HCT116 (cell line): Measurements from ENCODE around the gene HSDL2. TPM values are rescaled to one million over a fixed set of nuclear protein-coding genes. Genes with fewer than 3 reads are reported as not detected.

Experiments used
- ATAC-seq: fragments of 200-7000 bp; cut with Tn5 transposase; 2 replicates; pipeline ENCODE4 v1.9.1; 2020; ENCODE audit warnings: mild to moderate bottlenecking, moderate library complexity
- BruUV-seq: library from RNA; stranded (reverse); fragments of 400-500 nt; replicated peaks from 2 replicates; lab custom pipeline; 2021; lab: Mats Ljungman, UMichigan
- CTCF ChIA-PET: fragments of 300-600 bp; sonication (Branson Sonifier 250); formaldehyde crosslinking; loops from one replicate; lab custom pipeline; 2021; ENCODE audit warnings: antibody characterized with exemption; lab: Charles Lee
- POLR2A ChIA-PET: fragments of 300-600, 350-600 bp; sonication (Branson Sonifier 250); formaldehyde crosslinking; loops from one replicate; lab custom pipeline; 2021; ENCODE audit warnings: antibody characterized with exemption; lab: Charles Lee
- RAD21 ChIA-PET, 2 experiments: fragments of 300-600 bp; sonication (Branson Sonifier 250); formaldehyde crosslinking; loops; one replicate each; lab custom pipeline; 2023; ENCODE audit warnings: low total read pairs in 2 of 2; ENCODE audit not compliant: uncharacterized antibody in 2 of 2, unreplicated experiment in 2 of 2, low non-redundant PET in 1 of 2; lab: Charles Lee
- DNase-seq: peaks from one replicate; pipeline ENCODE4 v3.0.0-alpha.2; 2010; ENCODE audit warnings: low read depth, low spot score
- H2AFZ ChIP-seq: fragments of 200-600 bp; shearing (Covaris generic), sonication (generic); 2 replicates; pipeline ENCODE4 v1.6.1; 2017; ENCODE audit warnings: low read depth, mixed run types, mixed read lengths, antibody characterized with exemption, low read length; ENCODE audit not compliant: poor library complexity, severe bottlenecking
- H3K27ac ChIP-seq: 2 replicates; pipeline ENCODE4 v1.5.1; 2012; ENCODE audit warnings: low read depth, low read length
- H3K27me3 ChIP-seq: fragments of 200-600 bp; sonication (generic); 2 replicates; pipeline ENCODE4 v1.6.1; 2016; ENCODE audit warnings: mixed run types, low read length, mixed read lengths; ENCODE audit not compliant: insufficient read depth
- H3K36me3 ChIP-seq, 2 experiments: fragments of 200-500 bp in 1 of 2; fragments of 200-600 bp in 1 of 2; sonication (Bioruptor generic) in 1 of 2; sonication (generic) in 1 of 2; 2 replicates each; pipeline versions ENCODE4 v1.5.1 to v1.6.1; 2014 to 2016; ENCODE audit warnings: low read length in 2 of 2, inconsistent platforms in 1 of 2, mixed read lengths in 1 of 2, mixed run types in 1 of 2; ENCODE audit not compliant: insufficient read depth in 2 of 2, control insufficient read depth in 1 of 2
- H3K4me1 ChIP-seq, 2 experiments: fragments of 200-600 bp in 1 of 2; sonication (generic) in 1 of 2; 2 replicates each; pipeline versions ENCODE4 v1.5.1 to v1.6.1; 2012 to 2017; ENCODE audit warnings: low read length in 2 of 2, inconsistent platforms in 1 of 2, mild to moderate bottlenecking in 1 of 2, mixed read lengths in 1 of 2, mixed run types in 1 of 2, moderate library complexity in 1 of 2; ENCODE audit not compliant: insufficient read depth in 2 of 2, control insufficient read depth in 1 of 2
- H3K4me2 ChIP-seq: fragments of 200-600 bp; sonication (generic); 2 replicates; pipeline ENCODE4 v1.6.1; 2017; ENCODE audit warnings: mixed run types, low read length, mixed read lengths
- H3K4me3 ChIP-seq, 2 experiments: fragments of 200-600 bp in 1 of 2; sonication (generic) in 1 of 2; replicated peaks in 1 of 2; 2 replicates each; pipeline ENCODE4 v1.5.1; 2011 to 2016; ENCODE audit warnings: low read length in 2 of 2, control low read depth in 1 of 2, low read depth in 1 of 2, mild to moderate bottlenecking in 1 of 2, mixed read lengths in 1 of 2, mixed run types in 1 of 2
- H3K79me2 ChIP-seq: fragments of 200-600 bp; sonication (generic); 2 replicates; pipeline ENCODE4 v1.6.1; 2017; ENCODE audit warnings: mild to moderate bottlenecking, mixed run types, low read length, moderate library complexity, mixed read lengths; ENCODE audit not compliant: insufficient read depth
- H3K9ac ChIP-seq: fragments of 200-600 bp; sonication (generic); 2 replicates; pipeline ENCODE4 v1.6.1; 2016; ENCODE audit warnings: low read length, mixed read lengths
- H3K9me2 ChIP-seq: fragments of 200-600 bp; sonication (generic), shearing (Covaris generic); 2 replicates; pipeline ENCODE4 v1.6.1; 2017; ENCODE audit warnings: mixed run types, mild to moderate bottlenecking, moderate library complexity; ENCODE audit not compliant: insufficient read depth
- H3K9me3 ChIP-seq, 2 experiments: fragments of 200-500 bp in 1 of 2; fragments of 200-600 bp in 1 of 2; sonication (Bioruptor generic) in 1 of 2; sonication (generic) in 1 of 2; 2 replicates each; pipeline ENCODE4 v1.6.1; 2014 to 2017; ENCODE audit warnings: low read length in 2 of 2, mixed read lengths in 2 of 2, inconsistent platforms in 1 of 2, low read depth in 1 of 2, mild to moderate bottlenecking in 1 of 2, mixed run types in 1 of 2, moderate library complexity in 1 of 2; ENCODE audit not compliant: control insufficient read depth in 1 of 2, insufficient read depth in 1 of 2
- H4K20me1 ChIP-seq: fragments of 200-600 bp; sonication (generic), shearing (Covaris generic); 2 replicates; pipeline ENCODE4 v1.6.1; 2017; ENCODE audit warnings: mixed run types, mild to moderate bottlenecking, moderate library complexity; ENCODE audit not compliant: insufficient read depth
- CEBPB ChIP-seq: IDR thresholded peaks from 2 replicates; pipeline ENCODE4 v1.6.1; 2012; ENCODE audit warnings: low read depth
- EGR1 ChIP-seq: IDR thresholded peaks from 2 replicates; pipeline ENCODE4 v1.6.1; 2012; ENCODE audit warnings: low read depth
- ELF1 ChIP-seq: IDR thresholded peaks from 2 replicates; pipeline ENCODE4 v1.6.1; 2012; ENCODE audit warnings: low read depth, borderline replicate concordance
- EZH2phosphoT487 ChIP-seq: fragments of 200-600 bp; IDR thresholded peaks from 2 replicates; pipeline ENCODE4 v1.6.1; 2018; ENCODE audit warnings: antibody characterized with exemption, borderline replicate concordance
- FOSL1 ChIP-seq: IDR thresholded peaks from 2 replicates; pipeline ENCODE4 v1.6.1; 2012; ENCODE audit warnings: low read depth
- POLR2A ChIP-seq: IDR thresholded peaks from 2 replicates; pipeline ENCODE4 v1.7.0; 2011; ENCODE audit warnings: borderline replicate concordance; ENCODE audit not compliant: insufficient read depth, insufficient read length; ENCODE audit errors: extremely low read depth
- POLR2AphosphoS5 ChIP-seq: IDR thresholded peaks from 2 replicates; pipeline ENCODE4 v1.6.1; 2011; ENCODE audit warnings: mild to moderate bottlenecking, low read depth, low read length, moderate library complexity
- ZBTB33 ChIP-seq: IDR thresholded peaks from 2 replicates; pipeline ENCODE4 v1.6.1; 2011; ENCODE audit warnings: mild to moderate bottlenecking, low read length, moderate library complexity; ENCODE audit not compliant: insufficient replicate concordance; ENCODE audit errors: extremely low read depth
- intact Hi-C: fragments of 100-400 bp; cut with micrococcal nuclease; formaldehyde crosslinking; loops from 2 replicates; pipeline ENCODE4 v1.10.0; 2022
- total RNA-seq: library from RNA; stranded (reverse); gene quantifications from one replicate; pipeline ENCODE4 v1.2.1, GENCODE V29; 2021; ENCODE audit not compliant: unreplicated experiment

Gene HSDL2
- total RNA-seq, 1 experiment from 2014 or later = 33.9 TPM

DNA sequence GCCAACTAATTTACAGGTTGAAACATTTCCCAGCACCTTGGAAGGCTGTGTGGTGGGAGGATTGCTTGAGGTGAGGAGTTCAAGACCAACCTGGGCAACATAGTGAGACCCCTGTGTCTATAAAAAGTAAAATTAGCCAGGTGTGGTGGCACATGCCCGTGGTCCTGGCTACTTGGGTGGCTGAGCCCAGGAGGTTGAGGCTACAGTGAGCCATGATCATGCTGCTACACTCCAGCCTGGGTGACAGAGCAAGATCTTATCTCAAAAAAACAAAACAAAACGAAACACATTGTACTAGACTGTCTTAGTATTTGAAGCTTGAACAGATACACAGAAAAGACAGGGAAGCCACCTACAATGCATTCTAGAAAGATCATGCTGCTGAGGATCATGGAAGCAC, 2.8 kb upstream of the HSDL2 start:
- no peak overlapping the region for H3K27ac ChIP-seq
- no peak overlapping the region for H2AFZ ChIP-seq
- no peak for DNase-seq
- H3K9ac ChIP-seq = no peak overlapping the region
- ChIA-PET POLR2A (interaction anchor here (1.2 kb wide), 1 partner anchor 10 kb away, joined by 3 read pairs; no protein-coding TSS in a partner anchor), RAD21 (no interaction called here)
- intact Hi-C loops = no loop called here
- no peak overlapping the region for H3K4me2 ChIP-seq
- no TSS peak for BruUV-seq
- peaks cover 7 to 12% of the 10 kb centered on the region in 2 experiments; a peak in 3 of 4 replicates for H3K4me1 ChIP-seq
- no peak for ATAC-seq
- peaks cover 16% of the 10 kb centered on the region for H3K79me2 ChIP-seq
- no peaks in the 10 kb centered on the region for H4K20me1 ChIP-seq
- no peaks in the 10 kb centered on the region for H3K27me3 ChIP-seq
- H3K9me2 ChIP-seq = no peaks in the 10 kb centered on the region
- no peak for TF ChIP-seq CEBPB
- no peak for TF ChIP-seq ZBTB33
- no peak for TF ChIP-seq POLR2A
- no peak for TF ChIP-seq POLR2AphosphoS5
- TF ChIP-seq FOSL1 = no peak
- no peak for TF ChIP-seq EGR1
- TF ChIP-seq, all 23 proteins: peak for 0
- no peaks in the 10 kb centered on the region for H3K36me3 ChIP-seq
- CTCF ChIA-PET = no interaction called here
- no peaks in the 10 kb centered on the region for H3K9me3 ChIP-seq
- no peak overlapping the region for H3K4me3 ChIP-seq

DNA sequence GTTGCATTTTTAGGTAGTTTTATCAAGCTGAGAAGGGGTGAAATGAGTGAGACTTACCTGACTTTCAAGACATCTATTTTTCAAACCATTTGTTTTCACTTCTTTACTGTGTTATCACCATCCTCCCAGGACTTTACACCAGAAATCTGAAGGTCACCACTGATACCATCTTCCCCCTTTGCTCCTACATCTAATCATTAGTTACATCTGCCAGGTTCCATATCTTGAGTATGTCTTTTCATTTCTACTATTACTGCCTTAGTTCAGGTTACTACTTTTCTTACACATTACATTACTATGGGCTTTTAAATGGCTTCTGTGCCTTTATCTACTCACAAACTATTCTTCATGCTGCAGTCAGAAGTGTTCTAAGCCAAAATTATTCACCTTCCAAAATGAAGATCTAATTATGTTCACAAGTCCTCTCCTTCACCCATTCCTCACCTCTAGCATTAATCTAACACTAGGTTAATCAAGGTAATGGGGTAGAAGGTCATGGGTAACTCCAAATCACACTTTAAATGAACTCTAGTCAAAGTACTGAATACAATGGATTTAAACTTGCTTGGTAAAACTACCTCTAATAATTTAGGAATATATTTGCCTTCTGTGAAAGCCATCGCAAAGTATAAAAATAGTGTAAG, 2.1 kb upstream of the HSDL2 start:
- Histone ChIP-seq H3K27me3 (no peaks in the 10 kb centered on the region), H3K9me3 (no peaks in the 10 kb centered on the region), H4K20me1 (no peaks in the 10 kb centered on the region), H3K79me2 (peaks cover 23% of the 10 kb centered on the region), H3K27ac (no peak overlapping the region), H3K36me3 (no peaks in the 10 kb centered on the region), H3K4me1 (peaks cover 7 to 12% of the 10 kb centered on the region in 2 experiments; a peak in 3 of 4 replicates)
- DNase-seq = no peak
- CTCF ChIA-PET = no interaction called here
- intact Hi-C loops = no loop called here
- no peak for TF ChIP-seq EZH2phosphoT487
- no peak for TF ChIP-seq ELF1
- TF ChIP-seq, all 23 proteins: peak for 0
- Histone ChIP-seq H3K9ac (peak overlapping the region; percentile 90; the same call in 1 of the 2 replicates), H2AFZ (no peak overlapping the region), H3K4me3 (peak overlapping the region in 1 of 2 experiments; percentile 86; a peak in 2 of 4 replicates), H3K9me2 (no peaks in the 10 kb centered on the region), H3K4me2 (peak overlapping the region; percentile 86)
- ATAC-seq = no peak
- BruUV-seq = no TSS peak
- ChIA-PET POLR2A (interaction anchor here (1.0 to 1.6 kb wide), 3 partner anchors 11 to 340 kb away, joined by 3 to 6 read pairs (median 3); partner anchors contain the start of gene INIP), RAD21 (no interaction called here)
